ENCODE data around the gene STYK1. TPM values are rescaled to one million over a fixed set of nuclear protein-coding genes. Genes with fewer than 3 reads are reported as not detected.
"Not testable (repeated sequence)": the region's sequence is repeated elsewhere in the genome, so short reads cannot be mapped to it uniquely, and the experiment has no call there.

STYK1 gene
- total RNA-seq, 1 experiment from 2014 or later = not detected

DNA sequence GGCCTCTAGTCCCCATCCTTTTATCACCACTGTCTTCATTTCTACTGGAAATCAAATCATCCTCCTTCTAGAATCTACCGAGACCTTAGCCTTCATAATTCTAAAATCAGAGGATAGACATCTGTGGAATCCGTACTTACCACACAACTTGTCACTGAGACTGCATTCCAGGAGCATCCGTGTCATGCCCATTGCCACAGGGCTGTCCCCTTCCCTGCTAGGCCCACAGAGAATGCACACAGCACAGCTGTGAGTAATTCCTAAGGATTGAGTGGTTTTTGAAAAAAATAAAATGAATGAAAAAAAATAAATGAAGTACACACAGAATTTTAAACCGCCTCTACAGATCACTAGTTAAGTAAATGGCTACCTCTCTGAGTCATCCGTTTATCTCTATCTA, 39.4 kb downstream of the STYK1 start:
- DNase-seq (ENCODE audit: low spot score) = no peak
- in situ Hi-C loops (cut with HindIII; ENCODE audit: low sequenced_read_pairs) = no loop called here

DNA sequence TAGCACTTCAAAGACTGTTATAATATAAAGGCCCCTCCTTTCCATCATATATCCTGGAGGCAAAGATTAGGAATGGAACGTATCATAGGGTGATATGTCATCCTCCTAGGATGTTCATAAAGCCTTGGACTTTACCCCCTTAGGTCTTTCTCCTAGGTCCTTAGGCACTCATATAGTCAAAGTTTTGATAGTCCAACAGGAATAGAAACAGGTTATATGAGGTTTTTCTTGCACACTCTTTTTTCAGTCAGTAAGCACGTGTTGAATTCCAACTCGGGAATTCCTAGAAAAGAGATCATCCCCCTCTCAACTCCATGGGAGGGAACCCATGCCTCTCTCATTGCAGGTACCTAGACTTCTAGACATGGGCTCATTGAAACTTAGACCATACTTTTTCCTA, 40.3 kb downstream of the STYK1 start:
- DNase-seq (ENCODE audit: low spot score) = no peak
- in situ Hi-C loops (cut with HindIII; ENCODE audit: low sequenced_read_pairs) = no loop called here

- no peak for DNase-seq (ENCODE audit: low spot score)
- in situ Hi-C loops (cut with HindIII; ENCODE audit: low sequenced_read_pairs) = no loop called here
These were observed 41.6 kb downstream of the STYK1 start for GRCh38 chr12:10632226-10632625.

GRCh38 chr12:10624605-10625004, 49.2 kb downstream of the STYK1 start:
- no peak for DNase-seq (ENCODE audit: low spot score)
- in situ Hi-C loops (cut with HindIII; ENCODE audit: low sequenced_read_pairs) = no loop called here

DNA sequence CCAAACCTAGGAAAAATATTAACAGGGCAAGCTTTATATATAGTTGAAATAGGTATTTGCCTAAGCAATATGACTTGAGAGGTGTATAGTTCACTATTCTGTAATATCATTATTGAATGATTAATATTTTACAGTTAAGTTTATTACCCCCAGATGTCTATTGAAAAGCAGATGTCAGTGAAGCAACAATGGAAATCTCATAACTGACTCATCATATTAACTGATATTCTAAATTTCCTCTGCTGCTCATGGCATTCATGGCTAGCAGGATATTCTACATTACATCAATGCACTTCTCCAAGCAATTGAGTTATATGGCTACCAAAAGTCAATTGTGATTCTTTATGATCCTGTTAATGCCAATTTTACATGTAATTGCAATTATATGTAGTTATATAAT, 50.7 kb downstream of the STYK1 start:
- in situ Hi-C loops (cut with HindIII; ENCODE audit: low sequenced_read_pairs) = no loop called here
- no peak for DNase-seq (ENCODE audit: low spot score)

- no peak for DNase-seq (ENCODE audit: low spot score)
- in situ Hi-C loops (cut with HindIII; ENCODE audit: low sequenced_read_pairs) = no loop called here
These were observed 52.6 kb downstream of the STYK1 start for GRCh38 chr12:10621278-10621677.

GRCh38 chr12:10620078-10620779, 53.6 kb downstream of the STYK1 start:
- in situ Hi-C loops (cut with HindIII; ENCODE audit: low sequenced_read_pairs) = no loop called here
- DNase-seq (ENCODE audit: low spot score) = no peak

DNA sequence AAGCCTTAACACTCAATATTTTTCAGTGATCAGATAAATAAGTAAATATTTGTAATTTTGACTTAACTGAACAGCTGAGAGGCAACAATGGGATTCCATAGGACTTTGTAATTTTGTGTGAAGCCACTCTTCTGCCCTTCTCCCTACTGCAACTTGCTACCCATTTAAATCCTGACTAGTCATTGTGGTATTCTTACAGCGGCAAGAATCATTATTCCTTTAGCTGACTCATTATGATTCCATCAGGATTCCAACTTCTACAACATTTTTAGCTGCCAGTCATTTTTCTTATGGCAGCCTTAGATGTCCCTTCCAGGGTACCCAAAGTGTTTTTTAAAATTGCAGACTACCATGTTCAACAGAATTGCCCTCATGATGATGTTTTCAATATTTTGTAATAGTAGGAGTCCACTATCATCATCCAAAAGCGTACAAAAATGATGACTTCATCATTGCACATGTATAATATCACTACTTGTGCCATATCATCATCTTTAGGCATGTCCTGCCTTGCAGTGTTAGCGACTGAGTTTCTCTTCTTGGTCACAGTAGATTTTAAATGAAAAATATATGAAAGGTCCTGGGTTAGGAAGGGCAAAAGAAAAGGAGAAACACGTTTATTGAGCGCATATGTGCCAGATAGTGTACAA, 55.4 kb downstream of the STYK1 start:
- DNase-seq (ENCODE audit: low spot score) = no peak

DNA sequence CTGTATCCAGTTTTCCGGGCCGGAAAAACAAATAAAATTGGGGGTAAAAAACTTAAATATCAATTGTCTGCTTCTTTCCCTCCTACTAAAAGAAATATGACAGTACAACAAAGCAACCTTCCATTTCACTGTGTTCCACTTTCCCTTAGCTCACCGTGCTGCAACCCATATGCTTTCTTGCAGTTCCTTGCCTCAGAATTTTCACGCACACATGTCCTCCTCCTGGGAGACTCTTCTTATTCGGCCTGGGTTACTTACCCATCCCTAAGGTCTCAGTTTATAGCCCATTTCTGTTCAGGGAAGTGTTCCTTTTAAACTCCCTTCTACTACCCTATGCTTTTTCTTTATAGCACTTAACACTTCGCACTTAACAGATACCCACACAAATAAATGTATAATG, 56.0 kb downstream of the STYK1 start:
- DNase-seq (ENCODE audit: low spot score) = no peak
- in situ Hi-C loops (cut with HindIII; ENCODE audit: low sequenced_read_pairs) = no loop called here

More for the DNA sequence above, 55.4 kb downstream of the STYK1 start:
- in situ Hi-C loops (cut with HindIII; ENCODE audit: low sequenced_read_pairs) = no loop called here

DNA sequence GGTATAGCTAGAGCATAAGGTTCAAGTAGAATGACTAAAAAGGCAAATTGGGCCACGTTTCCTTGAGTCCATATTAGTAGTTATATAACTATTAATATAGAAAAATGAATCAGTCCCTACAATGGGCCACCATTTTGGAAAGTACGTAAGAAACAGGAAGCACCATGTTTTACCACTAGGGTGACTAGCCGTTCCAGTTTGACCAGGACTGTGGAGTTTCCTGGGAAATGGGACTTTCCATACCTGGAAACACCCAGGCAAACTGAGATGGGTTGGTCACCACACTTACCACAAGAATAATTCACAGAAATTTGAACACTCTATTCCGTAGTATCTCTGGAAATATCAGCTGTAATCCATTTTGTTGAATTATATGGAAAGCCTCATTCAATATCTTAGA, 58.3 kb downstream of the STYK1 start:
- in situ Hi-C loops (cut with HindIII; ENCODE audit: low sequenced_read_pairs) = no loop called here
- DNase-seq (ENCODE audit: low spot score) = no peak

DNA sequence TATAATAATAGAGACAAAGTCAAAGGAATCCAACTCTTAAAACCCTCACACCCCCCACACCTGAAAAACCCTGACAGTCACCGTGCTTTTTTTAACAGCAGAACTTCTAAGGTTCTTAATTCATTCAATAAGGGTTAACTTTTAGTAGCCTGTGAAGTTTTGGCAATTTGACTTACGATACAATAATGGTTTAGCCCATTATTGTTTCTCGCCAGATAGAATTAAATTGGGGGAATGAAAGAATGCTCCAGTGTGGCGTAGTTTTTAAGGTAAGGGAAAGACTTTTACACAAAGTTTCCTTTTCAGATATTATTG, 59.8 kb downstream of the STYK1 start:
- in situ Hi-C loops (cut with HindIII; ENCODE audit: low sequenced_read_pairs) = no loop called here
- no peak for DNase-seq (ENCODE audit: low spot score)

GRCh38 chr12:10613349-10614055, 60.4 kb downstream of the STYK1 start, which contains the start of gene MAGOHB:
Gene MAGOHB (minus strand): TSS chr12:10613609. CDS start chr12:10613532, 77 bp downstream.
- in situ Hi-C loops (cut with HindIII; ENCODE audit: low sequenced_read_pairs) = no loop called here
- DNase-seq (ENCODE audit: low spot score) = peak; percentile 89

- in situ Hi-C loops (cut with HindIII; ENCODE audit: low sequenced_read_pairs) = no loop called here
- DNase-seq (ENCODE audit: low spot score) = no peak
These were observed 60.9 kb downstream of the STYK1 start for GRCh38 chr12:10612984-10613348.

DNA sequence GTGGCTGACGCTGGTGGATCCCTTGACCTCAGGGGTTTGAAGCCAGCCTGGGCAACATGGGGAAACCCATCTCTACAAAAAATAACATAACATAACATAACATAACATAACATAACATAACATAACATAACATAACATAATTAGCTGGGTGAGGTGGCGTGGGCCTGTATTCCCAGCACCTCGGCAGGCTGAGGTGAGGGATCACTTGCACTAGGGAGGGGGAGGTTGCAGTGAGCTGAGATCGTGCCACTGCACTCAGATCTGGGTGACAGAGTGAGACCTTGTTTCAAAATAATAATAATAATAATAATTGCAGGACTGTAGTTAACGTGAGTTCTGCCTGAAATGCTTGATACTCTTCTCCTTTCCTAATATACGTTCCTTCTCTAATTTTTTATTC, 61.7 kb downstream of the STYK1 start:
- in situ Hi-C loops (cut with HindIII; ENCODE audit: low sequenced_read_pairs) = no loop called here

GRCh38 chr12:10611258-10611657, 62.6 kb downstream of the STYK1 start:
- DNase-seq (ENCODE audit: low spot score); in situ Hi-C loops (cut with HindIII; ENCODE audit: low sequenced_read_pairs): not testable (repeated sequence)

More for the DNA sequence above, 61.7 kb downstream of the STYK1 start:
- no peak for DNase-seq (ENCODE audit: low spot score)

GRCh38 chr12:10610188-10610587, 63.7 kb downstream of the STYK1 start:
- in situ Hi-C loops (cut with HindIII; ENCODE audit: low sequenced_read_pairs) = no loop called here

DNA sequence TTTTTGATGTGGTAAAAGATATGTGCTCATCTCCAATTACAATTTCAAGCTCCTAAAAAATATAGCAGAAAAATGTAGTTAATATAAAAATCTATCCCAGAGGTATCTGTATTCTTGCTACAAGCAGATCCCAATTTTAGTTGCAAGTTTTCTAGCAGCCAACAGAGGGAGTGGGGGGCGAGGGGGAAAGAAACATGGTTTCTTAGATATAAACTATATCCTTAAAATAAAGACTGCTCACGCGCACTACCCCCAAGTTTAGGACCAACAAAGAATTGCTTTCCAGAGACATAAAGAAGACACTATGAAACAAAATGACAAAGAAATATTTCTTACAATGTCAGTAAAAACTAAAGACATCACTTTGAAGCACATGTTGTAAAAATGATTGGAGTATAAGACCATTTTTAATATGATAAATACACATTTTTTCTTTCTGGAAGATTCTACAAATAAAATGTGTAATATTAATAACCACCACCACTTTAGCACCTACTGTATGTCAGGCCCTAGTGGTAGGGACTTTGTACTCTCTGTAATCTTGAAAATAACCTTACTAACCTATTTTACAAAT, 65.9 kb downstream of the STYK1 start:
- peak; percentile 2 for DNase-seq (ENCODE audit: low spot score)
- in situ Hi-C loops (cut with HindIII; ENCODE audit: low sequenced_read_pairs) = no loop called here

More at GRCh38 chr12:10610188-10610587, 63.7 kb downstream of the STYK1 start:
- DNase-seq (ENCODE audit: low spot score) = no peak

DNA sequence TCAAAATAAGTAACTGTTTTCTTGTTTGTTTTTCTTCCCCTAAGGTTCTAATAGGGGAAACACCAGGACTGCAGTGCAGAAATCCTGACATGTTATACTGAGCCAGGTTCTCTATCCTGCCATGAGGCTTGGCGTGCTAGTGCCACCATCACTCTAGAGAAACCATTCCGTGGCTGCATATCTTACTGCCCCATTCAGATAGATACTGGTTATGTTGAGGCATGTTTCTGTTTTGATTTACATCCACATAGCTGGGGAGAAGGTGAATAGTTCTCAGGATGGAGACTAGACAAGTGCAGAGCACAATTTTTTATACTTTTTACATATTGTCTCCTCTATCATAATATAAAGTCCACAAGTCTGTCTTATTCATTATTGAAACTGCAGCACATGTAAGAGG, 72.0 kb downstream of the STYK1 start:
- DNase-seq (ENCODE audit: low spot score) = no peak
- in situ Hi-C loops (cut with HindIII; ENCODE audit: low sequenced_read_pairs) = no loop called here

DNA sequence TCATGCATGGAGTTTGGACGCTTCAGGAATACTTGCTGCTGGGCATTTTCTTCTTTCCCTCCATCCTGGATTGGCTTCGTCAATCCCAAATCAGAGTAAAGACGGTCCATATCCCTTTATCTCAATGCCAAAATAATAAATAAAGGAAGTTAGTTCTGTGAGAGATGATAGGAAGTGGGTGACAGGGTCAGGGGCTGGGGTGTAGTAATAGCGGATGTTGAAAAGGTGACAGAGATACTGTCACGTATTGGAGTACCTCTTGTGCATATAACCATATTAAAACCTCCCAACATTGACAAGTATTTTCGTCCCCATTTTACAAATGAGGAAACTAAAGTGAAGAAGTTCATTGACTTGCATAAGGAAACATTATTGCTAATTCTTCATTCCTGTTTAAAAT, 72.9 kb downstream of the STYK1 start:
- no peak for DNase-seq (ENCODE audit: low spot score)
- in situ Hi-C loops (cut with HindIII; ENCODE audit: low sequenced_read_pairs) = no loop called here

GRCh38 chr12:10595881-10596280, 78.0 kb downstream of the STYK1 start:
- in situ Hi-C loops (cut with HindIII; ENCODE audit: low sequenced_read_pairs) = no loop called here
- no peak for DNase-seq (ENCODE audit: low spot score)
